ENCODE measurements around the gene COX6B1. TPM values are rescaled to one million over a fixed set of nuclear protein-coding genes. Genes with fewer than 3 reads are reported as not detected.
"Not testable (repeated sequence)": the region's sequence is repeated elsewhere in the genome, so short reads cannot be mapped to it uniquely, and the experiment has no call there.

Gene COX6B1
- total RNA-seq, 3 donors from 2014 or later: 320 to 418 (median 391) TPM

- intact Hi-C loops (cut with DNase I; ENCODE audit: low total_unique reads): no loop called here
- no peak for TF ChIP-seq CTCF (IDR thresholded peaks at IDR 0.05)
- no peak for TF ChIP-seq POLR2A (IDR thresholded peaks at IDR 0.05)
- no peak for TF ChIP-seq POLR2AphosphoS5 (IDR thresholded peaks at IDR 0.05)
- DNase-seq (ENCODE audit: low spot score in 2 of 2): no peak
- Histone ChIP-seq H3K27me3 (peaks cover 0 to 33% of the 10 kb centered on the region in 2 donors), H3K4me3 (peak overlapping the region; percentile 7 to 61 (median 43)), H3K27ac (no peak overlapping the region), H3K4me1 (no peaks in the 10 kb centered on the region), H3K36me3 (no peaks in the 10 kb centered on the region), H3K9me3 (no peaks in the 10 kb centered on the region)
These were observed 25.1 kb downstream of the COX6B1 start for GRCh38 chr19:35673121-35673804.

DNA sequence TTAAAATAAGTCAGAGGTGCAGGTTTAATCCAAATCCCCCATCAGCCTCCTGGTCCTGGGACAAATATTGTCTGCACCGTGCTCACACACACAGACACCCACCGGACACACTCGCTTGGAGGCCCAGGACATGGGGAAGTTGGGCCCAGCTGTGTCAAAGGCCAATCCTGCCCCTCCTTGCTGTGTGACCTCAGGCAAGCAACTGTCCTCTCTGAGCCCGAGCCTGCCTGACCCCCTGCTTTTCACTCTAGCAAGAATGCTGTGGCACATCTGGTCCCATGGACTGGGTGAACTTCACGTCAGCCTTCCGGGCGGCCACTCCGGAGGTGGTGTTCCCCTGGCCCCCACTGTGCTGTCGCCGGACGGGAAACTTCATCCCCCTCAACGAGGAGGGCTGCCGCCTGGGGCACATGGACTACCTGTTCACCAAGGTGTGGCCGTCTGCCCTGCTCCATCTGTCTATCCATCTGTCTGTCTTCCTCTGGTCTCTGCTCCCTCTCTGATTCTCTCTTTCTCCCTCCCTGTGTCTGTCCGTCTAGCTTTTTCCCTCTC, 27.5 kb downstream of the COX6B1 start:
- H3K9me3 ChIP-seq: no peaks in the 10 kb centered on the region
- no peak overlapping the region for H3K4me3 ChIP-seq
- peaks cover 0 to 28% of the 10 kb centered on the region in 2 donors for H3K27me3 ChIP-seq
- DNase-seq (ENCODE audit: low spot score in 2 of 2): no peak
- no peaks in the 10 kb centered on the region for H3K36me3 ChIP-seq
- intact Hi-C loops (cut with DNase I; ENCODE audit: low total_unique reads): no loop called here
- no peaks in the 10 kb centered on the region for H3K4me1 ChIP-seq
- H3K27ac ChIP-seq: no peak overlapping the region
- no peak for TF ChIP-seq POLR2A (IDR thresholded peaks at IDR 0.05)
- no peak for TF ChIP-seq POLR2AphosphoS5 (IDR thresholded peaks at IDR 0.05)
- no peak for TF ChIP-seq CTCF (IDR thresholded peaks at IDR 0.05)

GRCh38 chr19:35689836-35690235, 41.7 kb downstream of the COX6B1 start:
- no peaks in the 10 kb centered on the region for H3K36me3 ChIP-seq
- no peak for TF ChIP-seq POLR2AphosphoS5 (IDR thresholded peaks at IDR 0.05)
- no peak for TF ChIP-seq CTCF (IDR thresholded peaks at IDR 0.05)
- TF ChIP-seq POLR2A (IDR thresholded peaks at IDR 0.05): no peak
- no peak overlapping the region for H3K4me3 ChIP-seq
- DNase-seq (ENCODE audit: low spot score in 2 of 2): no peak
- no peaks in the 10 kb centered on the region for H3K27me3 ChIP-seq
- intact Hi-C loops (cut with DNase I; ENCODE audit: low total_unique reads): no loop called here
- no peaks in the 10 kb centered on the region for H3K4me1 ChIP-seq
- H3K9me3 ChIP-seq: no peaks in the 10 kb centered on the region
- H3K27ac ChIP-seq: no peak overlapping the region

- H3K4me1 ChIP-seq; DNase-seq (ENCODE audit: low spot score in 2 of 2); H3K27ac ChIP-seq; H3K27me3 ChIP-seq; H3K4me3 ChIP-seq; intact Hi-C loops (cut with DNase I; ENCODE audit: low total_unique reads); H3K36me3 ChIP-seq; H3K9me3 ChIP-seq: not testable (repeated sequence)
These were observed 43.0 kb downstream of the COX6B1 start for GRCh38 chr19:35691106-35691505.

DNA sequence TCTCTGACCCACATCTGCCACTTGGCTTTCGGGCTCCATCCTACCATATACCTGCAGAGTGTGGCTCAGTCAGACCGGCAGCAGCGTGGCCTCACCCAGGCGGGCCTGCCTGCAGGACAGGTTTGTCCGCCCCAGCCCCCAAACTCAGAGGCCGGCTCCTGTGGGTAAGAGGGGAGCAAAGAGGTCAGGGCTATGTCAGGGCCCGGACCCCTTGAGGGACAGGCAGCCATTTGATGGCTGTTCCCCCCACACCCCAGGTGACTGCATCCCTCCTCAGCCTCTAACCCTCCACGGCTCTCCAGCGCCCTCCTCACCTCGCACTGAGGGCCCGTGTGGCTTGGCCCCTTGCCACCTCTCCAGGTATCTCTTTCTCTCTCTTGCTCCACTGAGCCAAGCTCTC, 43.9 kb downstream of the COX6B1 start:
- no peak for TF ChIP-seq CTCF (IDR thresholded peaks at IDR 0.05)
- no peak for TF ChIP-seq POLR2A (IDR thresholded peaks at IDR 0.05)
- intact Hi-C loops (cut with DNase I; ENCODE audit: low total_unique reads): no loop called here
- Histone ChIP-seq H3K36me3 (no peaks in the 10 kb centered on the region), H3K9me3 (no peaks in the 10 kb centered on the region), H3K4me1 (no peaks in the 10 kb centered on the region), H3K27ac (no peak overlapping the region), H3K27me3 (no peaks in the 10 kb centered on the region), H3K4me3 (no peak overlapping the region)
- DNase-seq (ENCODE audit: low spot score in 2 of 2): no peak

Data from breast epithelium (tissue), 4 donors.